ENCODE measurements around the gene ZNF160.
"Not testable (repeated sequence)": the region's sequence is repeated elsewhere in the genome, so short reads cannot be mapped to it uniquely, and the experiment has no call there.

The ZNF160 gene

GRCh38 chr19:53091413-53092254, 11.6 kb downstream of the ZNF160 start:
- no peak for DNase-seq

GRCh38 chr19:53088091-53088490, 15.1 kb downstream of the ZNF160 start:
- DNase-seq: no peak

DNA sequence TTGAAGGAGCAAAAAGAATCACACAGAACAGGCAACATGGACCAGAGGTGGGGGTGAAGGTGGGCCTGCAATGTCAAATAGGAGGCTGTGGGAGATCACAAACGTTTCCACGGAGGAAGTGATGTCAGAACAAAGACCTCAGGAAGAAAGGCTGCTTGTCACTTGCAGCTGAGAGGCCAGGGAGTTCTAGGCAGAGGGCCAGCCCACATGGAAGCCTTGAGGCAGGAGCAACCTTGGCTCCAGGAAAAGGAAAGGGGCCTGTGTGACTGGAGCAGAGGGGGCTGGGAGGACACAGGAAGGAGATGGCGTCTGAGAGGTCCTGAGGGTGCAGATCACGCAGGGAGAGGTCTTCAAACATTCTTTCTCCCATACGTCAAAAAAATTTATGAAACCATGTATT, 16.3 kb downstream of the ZNF160 start:
- DNase-seq: no peak

DNA sequence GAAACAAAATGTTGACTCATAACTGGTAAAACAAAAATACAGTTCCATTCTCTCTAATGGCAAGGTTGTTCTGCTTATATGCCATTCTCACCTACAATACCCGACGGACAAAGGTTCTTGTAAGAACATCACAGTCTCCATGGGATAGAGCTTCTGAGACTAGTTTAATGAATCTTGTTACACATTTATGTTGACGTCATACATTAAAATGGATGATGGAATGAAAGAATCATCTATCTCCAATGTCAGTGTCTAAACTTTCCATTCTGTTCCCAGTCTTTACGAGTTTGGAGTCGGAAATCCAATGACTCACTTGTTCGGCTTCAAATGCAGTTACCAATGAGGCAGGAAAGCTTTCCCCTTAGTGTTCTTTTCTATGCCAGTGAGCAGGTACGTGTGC, 17.7 kb downstream of the ZNF160 start:
- no peak for DNase-seq

GRCh38 chr19:53082929-53083328, 20.3 kb downstream of the ZNF160 start:
- DNase-seq: no peak

DNA sequence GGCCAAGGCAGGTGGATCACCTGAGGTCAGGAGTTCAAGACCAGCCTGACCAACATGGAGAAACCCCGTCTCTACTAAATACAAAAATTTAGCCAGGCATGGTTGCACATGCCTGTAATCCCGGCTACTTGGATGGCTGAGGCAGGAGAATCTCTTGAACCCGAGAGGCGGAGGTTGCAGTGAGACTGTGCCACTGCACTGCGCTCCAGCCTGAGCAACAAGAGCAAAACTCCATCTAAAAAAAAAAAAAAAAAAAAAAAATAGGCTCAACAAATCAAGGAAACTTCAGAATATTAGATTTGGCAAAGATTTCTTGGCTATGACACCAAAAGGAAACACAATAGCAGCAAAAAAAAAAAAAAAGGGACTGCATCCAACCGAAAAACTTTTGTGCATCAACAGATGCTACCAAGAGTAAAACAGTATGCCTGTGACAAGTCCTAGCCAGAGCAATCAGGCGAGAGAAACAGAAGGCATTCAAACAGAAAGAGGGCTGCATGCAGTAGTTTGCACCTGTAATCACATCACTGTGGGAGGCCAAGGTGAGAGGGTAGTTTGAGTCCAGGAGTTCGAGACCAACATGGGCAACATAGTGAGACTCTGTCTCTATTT, 23.8 kb downstream of the ZNF160 start:
- DNase-seq: no peak

GRCh38 chr19:53078668-53079067, 24.6 kb downstream of the ZNF160 start:
- DNase-seq: no peak

DNA sequence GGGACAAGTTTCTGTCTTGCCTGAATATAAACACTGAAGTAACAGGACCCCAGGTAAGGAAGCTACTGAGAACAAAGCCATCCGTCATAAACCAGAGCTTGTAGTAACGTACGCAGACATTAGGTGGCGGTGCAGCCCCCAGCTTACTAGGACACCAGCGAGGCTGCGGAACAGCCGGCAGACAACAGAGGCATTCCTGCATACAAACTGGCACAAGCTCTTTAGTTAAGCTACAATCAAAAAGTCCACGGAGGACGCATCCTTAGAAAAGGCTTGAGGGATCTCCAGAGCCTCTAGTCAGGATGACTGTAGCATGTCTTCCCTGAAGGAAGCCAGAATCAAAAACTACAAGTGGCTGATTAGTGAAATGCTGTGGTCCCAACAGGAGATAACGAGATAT, 26.2 kb downstream of the ZNF160 start:
- no peak for DNase-seq

DNA sequence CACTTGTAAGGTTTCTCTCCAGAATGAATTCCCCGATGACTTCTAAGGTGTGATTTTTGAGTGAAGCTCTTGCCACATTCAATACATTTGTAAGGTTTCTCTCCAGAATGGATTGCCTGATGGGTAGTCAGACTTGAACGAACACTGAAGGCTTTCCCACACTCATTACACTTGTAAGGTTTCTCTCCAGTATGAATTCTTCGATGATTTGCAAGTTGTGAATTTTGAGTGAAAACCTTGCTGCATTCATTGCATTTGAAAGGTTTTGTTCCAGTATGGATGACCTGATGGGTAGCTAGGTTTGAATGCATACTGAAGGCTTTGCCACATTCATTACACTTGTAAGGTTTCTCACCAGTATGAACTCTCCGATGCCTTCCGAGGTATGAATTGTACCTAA, 34.4 kb downstream of the ZNF160 start:
- DNase-seq: no peak

GRCh38 chr19:53068199-53068598, 35.0 kb downstream of the ZNF160 start:
- no peak for DNase-seq

DNA sequence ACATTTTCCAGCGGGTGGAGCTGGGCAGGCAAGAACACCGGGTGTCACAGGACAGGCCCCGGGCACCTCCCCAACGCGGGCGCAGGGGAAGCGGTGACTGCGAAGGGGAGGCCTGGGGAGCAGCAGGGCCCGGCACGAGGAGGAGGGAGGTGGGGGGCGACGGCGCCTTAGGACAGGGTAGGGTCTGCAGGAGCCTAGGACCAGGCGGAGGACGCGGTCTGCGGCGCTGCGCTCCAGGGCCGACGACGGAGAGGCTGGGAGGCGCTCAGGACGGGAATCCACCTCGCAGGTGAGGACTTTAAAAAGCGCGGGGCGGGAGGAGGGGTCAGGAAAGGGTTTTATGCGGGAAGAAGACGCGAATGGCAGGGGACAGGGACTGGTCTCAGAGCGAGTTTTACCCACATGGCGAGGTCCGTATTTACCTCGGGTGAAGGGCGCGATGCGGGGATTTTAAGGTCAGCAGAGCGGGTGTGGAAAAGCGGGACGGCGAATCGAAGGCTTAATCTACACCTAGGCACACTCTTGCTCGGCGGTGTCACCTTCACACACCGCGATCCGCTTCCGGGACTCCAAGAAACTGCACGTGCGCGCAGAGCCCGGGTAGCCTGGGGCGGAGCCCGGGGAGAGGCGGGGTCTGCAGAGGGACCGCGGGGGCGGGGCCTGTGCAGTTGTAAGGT, 45.2 kb downstream of the ZNF160 start:
- peak in 1 of 2 experiments; percentile 28 for DNase-seq

DNA sequence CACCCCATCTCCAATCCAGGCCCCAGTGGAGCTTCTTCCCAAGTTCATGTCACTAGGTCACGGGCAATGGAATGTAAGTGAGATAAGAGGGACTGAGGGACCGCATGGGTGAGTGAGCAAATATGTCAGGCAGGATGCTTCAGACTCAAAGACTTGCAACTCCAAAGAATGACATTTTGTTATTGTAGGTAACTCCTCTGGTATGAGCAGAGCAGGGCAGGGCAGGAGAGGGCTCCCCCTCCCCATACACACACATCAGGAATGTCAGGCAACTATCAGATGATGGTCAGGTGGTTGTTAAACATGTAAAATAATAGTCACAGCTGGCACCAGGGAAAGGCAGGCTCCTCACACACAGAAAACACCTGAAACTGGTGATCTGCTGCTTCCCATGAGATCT, 48.1 kb downstream of the ZNF160 start:
- DNase-seq: no peak

- DNase-seq: no peak
Measured at GRCh38 chr19:53047379-53047778, 55.8 kb downstream of the ZNF160 start.

- DNase-seq: no peak
Measured at GRCh38 chr19:53045536-53045935, 57.7 kb downstream of the ZNF160 start.

DNA sequence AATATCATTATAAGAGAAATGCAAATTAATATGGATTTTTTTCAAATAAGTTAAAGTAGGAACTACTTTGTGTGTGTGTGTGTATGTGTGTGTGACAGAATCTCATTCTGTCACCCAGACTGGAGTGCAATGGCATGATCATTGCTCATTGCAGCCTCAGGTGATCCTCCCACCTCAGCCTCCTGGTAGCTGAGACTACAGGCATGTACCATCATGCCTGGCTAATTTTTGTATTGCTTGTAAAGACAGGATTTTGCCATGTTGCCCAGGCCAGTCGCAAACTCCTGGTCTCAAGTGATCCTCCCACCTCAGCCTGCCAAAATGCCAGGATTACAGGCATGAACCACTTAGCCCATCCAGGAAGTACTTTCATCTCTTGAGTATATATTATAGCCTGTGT, 61.9 kb downstream of the ZNF160 start:
- no peak for DNase-seq

DNA sequence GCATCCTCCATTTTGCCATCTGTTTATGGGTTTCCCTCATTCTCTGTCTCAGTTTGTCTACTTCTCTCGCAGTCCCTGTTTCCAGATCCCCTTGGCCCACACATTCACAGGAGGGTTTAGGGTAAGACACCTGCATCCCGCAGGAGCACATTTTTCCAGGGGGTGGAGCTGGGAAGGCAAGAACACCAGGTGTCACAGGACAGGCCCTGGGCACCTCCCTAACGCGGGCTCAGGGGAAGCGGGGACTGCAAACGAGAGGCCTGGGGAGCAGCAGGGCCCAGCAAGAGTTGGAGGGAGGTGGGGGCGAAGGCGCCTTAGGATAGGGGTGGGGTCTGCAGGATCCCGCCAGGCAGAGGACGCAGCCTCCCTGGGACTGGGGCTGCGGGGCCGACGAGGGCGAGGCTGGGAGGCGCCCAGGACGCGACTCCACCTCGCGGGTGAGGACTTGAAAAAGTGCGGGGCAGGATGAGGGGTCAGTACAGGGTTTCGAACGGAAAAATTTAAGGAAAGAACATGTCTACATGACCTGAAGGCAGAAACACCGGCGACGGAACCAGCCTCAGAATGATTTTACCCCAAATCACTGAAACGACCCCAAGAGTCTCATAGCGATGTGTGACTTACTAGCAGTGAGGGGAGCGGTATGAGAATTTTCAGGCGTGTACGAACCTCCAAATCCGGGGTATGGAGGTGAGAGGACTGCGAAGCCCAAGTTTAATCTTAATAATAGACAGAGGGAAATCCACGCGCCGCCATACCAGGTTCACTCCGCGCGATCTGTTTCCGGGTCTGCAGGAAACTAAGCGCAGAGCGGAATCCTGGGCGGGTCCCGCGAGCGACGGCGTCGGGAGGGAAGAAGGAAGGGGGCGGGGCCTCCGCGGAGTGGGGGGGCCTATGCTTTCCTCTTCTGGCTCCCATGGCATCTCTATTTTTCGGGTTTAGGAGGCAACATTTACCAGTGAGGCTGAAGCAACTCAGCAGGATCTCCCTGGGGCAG, 65.8 kb downstream of the ZNF160 start:
- DNase-seq: peak in 1 of 2 experiments; percentile 35

GRCh38 chr19:53034948-53035675, 68.1 kb downstream of the ZNF160 start:
- DNase-seq: no peak

GRCh38 chr19:53034054-53034453, 69.2 kb downstream of the ZNF160 start:
- no peak for DNase-seq

DNA sequence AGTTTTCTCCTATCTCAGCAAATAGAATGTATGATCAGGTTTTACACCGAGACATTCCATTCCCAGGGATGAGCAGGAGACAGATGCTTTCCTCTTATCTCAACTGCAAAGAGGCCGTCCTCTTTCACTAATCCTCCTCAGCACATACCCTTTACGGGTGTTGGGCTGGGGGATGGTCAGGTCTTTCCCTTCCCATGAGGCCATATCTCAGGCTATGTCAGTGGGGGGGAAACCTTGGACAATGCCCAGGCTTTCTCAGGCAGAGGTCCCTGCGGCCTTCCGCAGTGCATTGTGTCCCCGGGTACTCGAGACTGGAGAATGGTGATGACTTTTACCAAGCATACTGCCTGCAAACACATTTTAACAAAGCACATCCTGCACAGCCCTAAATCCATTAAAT, 74.9 kb downstream of the ZNF160 start:
- DNase-seq: not testable (repeated sequence)

DNA sequence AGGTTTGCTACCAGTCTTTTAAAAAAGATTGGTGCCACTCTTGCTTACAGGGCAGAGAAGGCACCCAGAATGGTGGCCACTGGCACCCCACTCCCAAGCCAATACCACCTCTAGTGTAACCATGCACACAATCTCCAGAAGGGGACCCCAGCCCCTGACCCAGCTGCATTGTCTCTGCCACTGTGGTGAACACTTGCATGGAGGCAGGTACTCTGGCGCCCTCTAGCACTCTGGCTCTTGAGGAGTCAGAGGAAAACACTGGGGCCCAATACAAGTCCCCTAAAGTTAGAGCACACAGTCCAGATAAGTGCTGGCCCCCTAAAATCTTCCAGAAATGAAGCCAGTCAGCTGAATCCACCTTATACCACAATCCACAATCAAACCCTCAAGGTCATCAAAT, 83.5 kb downstream of the ZNF160 start:
- peak; percentile 18 for DNase-seq

All from activated T-cell treated with anti-CD3 and anti-CD28 coated beads, Interleukin-2, amount 50 U/mL, for 48 hours (primary cell).